A549 treated with AZD9567 at 1 μM for 4 hours (cell line): ENCODE results near the gene MAPK1. TPM values are rescaled to one million over a fixed set of nuclear protein-coding genes. Genes with fewer than 3 reads are reported as not detected.

ENCODE experiments used
- total RNA-seq: library from RNA; stranded (reverse); fragments of 200-300 nt; extraction: Qiagen RNA extraction; gene quantifications from 5 replicates; pipeline ENCODE4 v1.2.3, GENCODE V29; 2022; ENCODE audit not compliant: insufficient read depth

The MAPK1 gene
- total RNA-seq, result 58.4 to 75.3 TPM (median 68.2 TPM) in 5 replicates

GRCh38 chr22:21867528-21868266 lies at the start of gene MAPK1:
TSS of gene MAPK1 (minus strand) at chr22:21867645. CDS start at chr22:21867440, 205 bp downstream.

GRCh38 chr22:21735200-21736083 lies 132.0 kb downstream of the MAPK1 start, which contains the start of gene YPEL1:
TSS of gene YPEL1 (minus strand) at chr22:21735794. CDS start at chr22:21710744, 25,050 bp downstream.

Other genes with a start within 250 kb of the MAPK1 start
- gene YDJC, start 237.6 kb downstream of the MAPK1 start, total RNA-seq, result 32.1 to 57.5 TPM (median 55.1 TPM) in 5 replicates
- gene CCDC116, start 234.9 kb downstream of the MAPK1 start, total RNA-seq, result 0.07 to 0.23 TPM (median 0.13 TPM) in 3 of 5 replicates, not detected in the others
- 29.8 to 57.4 TPM (median 54.3 TPM) in 5 replicates for gene SDF2L1, start 225.3 kb downstream of the MAPK1 start, total RNA-seq
- 13.3 to 22.9 TPM (median 20.8 TPM) in 5 replicates for gene PPIL2, start 201.6 kb downstream of the MAPK1 start, total RNA-seq
- gene YPEL1, start 131.9 kb downstream of the MAPK1 start, total RNA-seq, result 0.39 to 1.5 TPM (median 0.66 TPM) in 5 replicates
- 14.1 to 21.7 TPM (median 18.8 TPM) in 5 replicates for gene PPM1F, start 85.2 kb upstream of the MAPK1 start, total RNA-seq
- 13.2 to 18.0 TPM (median 15.3 TPM) in 5 replicates for gene TOP3B, start 115.1 kb upstream of the MAPK1 start, total RNA-seq